ENCODE results near the gene KIF26B. TPM values are rescaled to one million over a fixed set of nuclear protein-coding genes. Genes with fewer than 3 reads are reported as not detected.
A peak's percentile ranks its signal among the peaks of the same experiment; 100 is the strongest.

KIF26B gene
- total and polyA plus RNA-seq, 2 experiments from 2014 or later = 2.5 to 8.0 TPM

- Histone ChIP-seq H3K79me2 (ENCODE audit: insufficient read depth) (no peaks in the 10 kb centered on the region), H3K9ac (no peak overlapping the region), H3K27me3 (replicated peaks; ENCODE audit: insufficient read depth) (no peaks in the 10 kb centered on the region), H3K9me2 (ENCODE audit: insufficient read depth) (no peaks in the 10 kb centered on the region), H2AFZ (no peak overlapping the region), H3K4me2 (ENCODE audit: unreplicated experiment) (no peak overlapping the region), H3K9me3 (ENCODE audit: low read depth) (no peaks in the 10 kb centered on the region), H4K20me1 (ENCODE audit: insufficient read depth) (no peaks in the 10 kb centered on the region), H3K4me1 (ENCODE audit: insufficient read depth) (peaks cover 13% of the 10 kb centered on the region), H3F3A (ENCODE audit: insufficient read depth) (no peaks in the 10 kb centered on the region), H3K36me3 (ENCODE audit: low read depth) (no peaks in the 10 kb centered on the region), H3K4me3 (no peak overlapping the region), H3K27ac (no peak overlapping the region)
- DNase-seq = no peak
- no peak for TF ChIP-seq EZH2phosphoT487 (IDR thresholded peaks at IDR 0.05; ENCODE audit: insufficient read depth, low read depth)
- no peak for TF ChIP-seq EZH2 (IDR thresholded peaks at IDR 0.05; ENCODE audit: insufficient read depth, poor library complexity, severe bottlenecking)
- in situ Hi-C loops (cut with MboI) = no loop called here
- 77 to 82% methylated on average over 7 of the region's 7 CpGs for WGBS, 2 experiments (ENCODE audit: low coverage in 1 of 2, low lambda C conversion rate in 2 of 2, missing lambda C conversion rate in 2 of 2)
Measured at GRCh38 chr1:245572709-245573108, 417.9 kb downstream of the KIF26B start.

- DNase-seq = peak; percentile 64
- Histone ChIP-seq H3K9me2 (ENCODE audit: insufficient read depth) (no peaks in the 10 kb centered on the region), H3K9me3 (ENCODE audit: low read depth) (no peaks in the 10 kb centered on the region), H4K20me1 (ENCODE audit: insufficient read depth) (no peaks in the 10 kb centered on the region), H3K9ac (no peak overlapping the region), H2AFZ (no peak overlapping the region), H3K27ac (no peak overlapping the region), H3F3A (ENCODE audit: insufficient read depth) (no peaks in the 10 kb centered on the region), H3K79me2 (ENCODE audit: insufficient read depth) (no peaks in the 10 kb centered on the region), H3K36me3 (ENCODE audit: low read depth) (no peaks in the 10 kb centered on the region), H3K4me2 (ENCODE audit: unreplicated experiment) (no peak overlapping the region), H3K4me1 (ENCODE audit: insufficient read depth) (peaks cover 13% of the 10 kb centered on the region), H3K4me3 (no peak overlapping the region), H3K27me3 (replicated peaks; ENCODE audit: insufficient read depth) (no peaks in the 10 kb centered on the region)
- 24 to 31% methylated on average over 2 of the region's 2 CpGs for WGBS, 2 experiments (ENCODE audit: low coverage in 1 of 2, low lambda C conversion rate in 2 of 2, missing lambda C conversion rate in 2 of 2)
- in situ Hi-C loops (cut with MboI) = no loop called here
- TF ChIP-seq EZH2phosphoT487 (IDR thresholded peaks at IDR 0.05; ENCODE audit: insufficient read depth, low read depth) (no peak), EZH2 (IDR thresholded peaks at IDR 0.05; ENCODE audit: insufficient read depth, poor library complexity, severe bottlenecking) (no peak)
Measured at GRCh38 chr1:245575710-245576109, 420.9 kb downstream of the KIF26B start.

- TF ChIP-seq EZH2phosphoT487 (IDR thresholded peaks at IDR 0.05; ENCODE audit: insufficient read depth, low read depth) (no peak), EZH2 (IDR thresholded peaks at IDR 0.05; ENCODE audit: insufficient read depth, poor library complexity, severe bottlenecking) (no peak)
- Histone ChIP-seq H2AFZ (no peak overlapping the region), H3K4me3 (no peak overlapping the region), H3K9me2 (ENCODE audit: insufficient read depth) (no peaks in the 10 kb centered on the region), H3K9me3 (ENCODE audit: low read depth) (no peaks in the 10 kb centered on the region), H3K79me2 (ENCODE audit: insufficient read depth) (no peaks in the 10 kb centered on the region), H3F3A (ENCODE audit: insufficient read depth) (no peaks in the 10 kb centered on the region), H3K27ac (no peak overlapping the region), H3K36me3 (ENCODE audit: low read depth) (no peaks in the 10 kb centered on the region), H4K20me1 (ENCODE audit: insufficient read depth) (no peaks in the 10 kb centered on the region), H3K4me1 (ENCODE audit: insufficient read depth) (peaks cover 13% of the 10 kb centered on the region), H3K9ac (no peak overlapping the region), H3K27me3 (replicated peaks; ENCODE audit: insufficient read depth) (no peaks in the 10 kb centered on the region), H3K4me2 (ENCODE audit: unreplicated experiment) (no peak overlapping the region)
- no peak for DNase-seq
- in situ Hi-C loops (cut with MboI) = no loop called here
- 45 to 66% methylated on average over 4 of the region's 4 CpGs for WGBS, 2 experiments (ENCODE audit: low coverage in 1 of 2, low lambda C conversion rate in 2 of 2, missing lambda C conversion rate in 2 of 2)
Measured at GRCh38 chr1:245576323-245576722, 421.5 kb downstream of the KIF26B start.

- peak; percentile 17 for DNase-seq
- 80 to 82% methylated on average over 25 to 34 of the region's 34 CpGs for WGBS, 2 experiments (ENCODE audit: low coverage in 1 of 2, low lambda C conversion rate in 2 of 2, missing lambda C conversion rate in 2 of 2)
Measured at GRCh38 chr1:245577191-245578157, 422.7 kb downstream of the KIF26B start.

More at GRCh38 chr1:245577191-245578157, 422.7 kb downstream of the KIF26B start:
- no peaks in the 10 kb centered on the region for H4K20me1 ChIP-seq (ENCODE audit: insufficient read depth)
- TF ChIP-seq EZH2phosphoT487 (IDR thresholded peaks at IDR 0.05; ENCODE audit: insufficient read depth, low read depth) = no peak
- no peak for TF ChIP-seq EZH2 (IDR thresholded peaks at IDR 0.05; ENCODE audit: insufficient read depth, poor library complexity, severe bottlenecking)
- H3K4me1 ChIP-seq (ENCODE audit: insufficient read depth) = peaks cover 13% of the 10 kb centered on the region
- H3K9me3 ChIP-seq (ENCODE audit: low read depth) = no peaks in the 10 kb centered on the region
- no peaks in the 10 kb centered on the region for H3K9me2 ChIP-seq (ENCODE audit: insufficient read depth)
- H3F3A ChIP-seq (ENCODE audit: insufficient read depth) = no peaks in the 10 kb centered on the region
- in situ Hi-C loops (cut with MboI) = no loop called here
- no peak overlapping the region for H3K4me2 ChIP-seq (ENCODE audit: unreplicated experiment)
- H2AFZ ChIP-seq = no peak overlapping the region
- H3K36me3 ChIP-seq (ENCODE audit: low read depth) = no peaks in the 10 kb centered on the region
- H3K9ac ChIP-seq = no peak overlapping the region
- no peak overlapping the region for H3K4me3 ChIP-seq
- H3K27me3 ChIP-seq (replicated peaks; ENCODE audit: insufficient read depth) = no peaks in the 10 kb centered on the region
- no peaks in the 10 kb centered on the region for H3K79me2 ChIP-seq (ENCODE audit: insufficient read depth)
- H3K27ac ChIP-seq = no peak overlapping the region

All from GM23248 (cell line).